HepG2 (cell line): ENCODE data around the gene SNX22. TPM values are rescaled to one million over a fixed set of nuclear protein-coding genes. Genes with fewer than 3 reads are reported as not detected.
A peak's percentile ranks its signal among the peaks of the same experiment; 100 is the strongest.

Experiments
- ATAC-seq: fragments of 200-7000 bp; cut with Tn5 transposase; 3 replicates; pipeline ENCODE4 v1.9.1; 2020; ENCODE audit warnings: mild to moderate bottlenecking, moderate library complexity
- BruUV-seq: library from RNA; stranded (reverse); fragments of 400-500 nt; replicated peaks from 2 replicates; lab custom pipeline; 2021; lab: Mats Ljungman, UMichigan
- CTCF ChIA-PET: fragments of 300-600 bp; formaldehyde crosslinking; extraction: SDS; loops from one replicate; lab custom pipeline; 2021; ENCODE audit warnings: low total read pairs, inconsistent platforms, low intra/inter-chr PET ratio; lab: Yijun Ruan, JAX
- POLR2A ChIA-PET: fragments of 350-600 bp; sonication (Branson Sonifier 250); formaldehyde crosslinking; loops from one replicate; lab custom pipeline; 2020; ENCODE audit warnings: antibody characterized with exemption, inconsistent platforms; lab: Yijun Ruan, JAX
- DNase-seq: peaks from one replicate; pipeline ENCODE4 v3.0.0-alpha.2; 2015; ENCODE audit warnings: low spot score
- FAIRE-seq: peaks from 3 replicates; lab custom pipeline; 2011; peaks lifted over from hg19 to GRCh38; lab: Jason Lieb, UNC
- H2AFZ ChIP-seq: one replicate; pipeline ENCODE4 v1.6.1; 2011; ENCODE audit warnings: low read length, inconsistent platforms
- H3K27ac ChIP-seq: fragments of 300-600 bp; 3 replicates; pipeline ENCODE4 v1.8.0; 2011; ENCODE audit warnings: mixed run types, mild to moderate bottlenecking, mixed read lengths, low read length, inconsistent platforms; ENCODE audit not compliant: insufficient read depth; ENCODE audit errors: extremely low read length
- H3K27me3 ChIP-seq, 2 experiments: fragments of 200-600 bp in 1 of 2; 2 replicates in 1 of 2; 3 replicates in 1 of 2; pipeline versions ENCODE4 v1.6.0 to v1.8.0; 2011; ENCODE audit warnings: low read length in 2 of 2, mild to moderate bottlenecking in 2 of 2, moderate library complexity in 2 of 2, inconsistent platforms in 1 of 2; ENCODE audit not compliant: insufficient read depth in 2 of 2, control insufficient read depth in 1 of 2
- H3K36me3 ChIP-seq, 2 experiments: fragments of 200-600 bp in 1 of 2; replicated peaks in 1 of 2; 2 replicates in 1 of 2; 3 replicates in 1 of 2; pipeline versions ENCODE4 v1.5.1 to v1.8.0; 2011; ENCODE audit warnings: low read length in 2 of 2, inconsistent platforms in 1 of 2; ENCODE audit not compliant: insufficient read depth in 2 of 2, control insufficient read depth in 1 of 2
- H3K4me1 ChIP-seq: 2 replicates; pipeline ENCODE4 v1.5.1; 2012; ENCODE audit warnings: low read length, inconsistent platforms; ENCODE audit not compliant: insufficient read depth
- H3K4me2 ChIP-seq: 2 replicates; pipeline ENCODE4 v1.6.0; 2011; ENCODE audit warnings: low read depth, low read length, inconsistent platforms
- H3K4me3 ChIP-seq, 3 experiments: fragments of 200-600 bp in 1 of 3; sonication (generic), shearing (Covaris generic) in 1 of 3; replicated peaks in 1 of 3; 2 replicates each; pipeline ENCODE4 v1.5.1; 2011 to 2016; ENCODE audit warnings: low read length in 3 of 3, inconsistent platforms in 2 of 3, low read depth in 2 of 3, mild to moderate bottlenecking in 2 of 3, control low read depth in 1 of 3, mixed read lengths in 1 of 3; ENCODE audit not compliant: insufficient read depth in 1 of 3
- H3K79me2 ChIP-seq: one replicate; pipeline ENCODE4 v1.6.1; 2011; ENCODE audit warnings: low read length, inconsistent platforms; ENCODE audit not compliant: insufficient read depth
- H3K9ac ChIP-seq: 2 replicates; pipeline ENCODE4 v1.6.0; 2011; ENCODE audit warnings: mild to moderate bottlenecking, low read depth, low read length, inconsistent platforms; ENCODE audit not compliant: insufficient read depth
- H3K9me3 ChIP-seq: 2 replicates; pipeline ENCODE4 v1.5.1; 2012; ENCODE audit warnings: mild to moderate bottlenecking, low read length
- H4K20me1 ChIP-seq: 2 replicates; pipeline ENCODE4 v1.6.0; 2011; ENCODE audit warnings: inconsistent platforms, mild to moderate bottlenecking, low read length, moderate library complexity; ENCODE audit not compliant: insufficient read depth
- ARHGAP35 ChIP-seq: sonication (generic); formaldehyde crosslinking; IDR thresholded peaks from 2 replicates; pipeline ENCODE4 v1.9.0; 2022; ENCODE audit warnings: mild to moderate bottlenecking, inconsistent platforms, moderate library complexity, missing genetic modification reagents, borderline replicate concordance
- CBX5 ChIP-seq: sonication (generic); formaldehyde crosslinking; IDR thresholded peaks from 2 replicates; pipeline ENCODE4 v1.4.0; 2020; ENCODE audit warnings: missing genetic modification reagents, borderline replicate concordance
- MEF2D ChIP-seq: sonication (generic); formaldehyde crosslinking; IDR thresholded peaks from 2 replicates; pipeline ENCODE4 v1.5.1; 2020; ENCODE audit warnings: mild to moderate bottlenecking, missing genetic modification reagents
- NR2F2 ChIP-seq: IDR thresholded peaks from 2 replicates; pipeline ENCODE4 v1.6.1; 2012; ENCODE audit warnings: low read depth, inconsistent platforms, borderline replicate concordance
- POLR2G ChIP-seq: fragments of 200-400 bp; formaldehyde crosslinking; IDR thresholded peaks from 2 replicates; pipeline ENCODE4 v1.6.1; 2018; ENCODE audit warnings: mild to moderate bottlenecking, low read depth, low read length, moderate library complexity
- RELA ChIP-seq: sonication (generic); formaldehyde crosslinking; IDR thresholded peaks from 2 replicates; pipeline ENCODE4 v1.4.0; 2020; ENCODE audit warnings: missing genetic modification reagents
- TFDP2 ChIP-seq: sonication (generic); formaldehyde crosslinking; IDR thresholded peaks from 2 replicates; pipeline ENCODE4 v1.4.0; 2020; ENCODE audit warnings: missing genetic modification reagents
- ZNF558 ChIP-seq: sonication (generic); formaldehyde crosslinking; IDR thresholded peaks from 2 replicates; pipeline ENCODE4 v1.9.0; 2022; ENCODE audit warnings: mild to moderate bottlenecking, missing genetic modification reagents, borderline replicate concordance
- ZNF629 ChIP-seq: sonication (generic); formaldehyde crosslinking; conservative IDR thresholded peaks from 2 replicates; pipeline ENCODE4 v1.5.0; 2020; ENCODE audit warnings: missing genetic modification reagents
- WGBS: methylation state at CpG from one replicate; pipeline ENCODE4 v1.1.6; 2017; ENCODE audit warnings: low lambda C conversion rate; 5-methylcytosine and 5-hydroxymethylcytosine counted together
- in situ Hi-C: cut with HindIII; loops from 2 replicates; pipeline ENCODE4 v1.10.0; 2017; ENCODE audit warnings: low pct_unique_long_range_greater_than_20kb; ENCODE audit not compliant: extremely low pct_ligation_motif_present
- intact Hi-C: fragments of 100-400 bp; cut with micrococcal nuclease; formaldehyde crosslinking; loops from one replicate; pipeline ENCODE4 v1.10.0; 2022; ENCODE audit not compliant: unreplicated experiment
- polyA plus RNA-seq, 8 experiments: library from polyadenylated mRNA; depleted of rRNA in 3 of 8; stranded (reverse) in 7 of 8; unstranded in 1 of 8; fragments of >200 nt; fragmentation: Illumina TruSeq in 4 of 8; extraction: Trizol in 4 of 8; gene quantifications; 2 replicates each; pipeline versions ENCODE4 v1.2.1 to v1.2.3, GENCODE V29; 2011 to 2016; ENCODE audit warnings: low read depth in 4 of 8, missing spikeins in 1 of 8, mixed read lengths in 1 of 8; ENCODE audit not compliant: insufficient read depth in 1 of 8
- total RNA-seq, 5 experiments: library from RNA; depleted of rRNA; stranded (reverse); fragments of >200 nt; fragmentation: Illumina TruSeq; extraction: Trizol; gene quantifications; 2 replicates each; pipeline ENCODE4 v1.2.3, GENCODE V29; 2016; ENCODE audit warnings: low read depth in 1 of 5

Gene SNX22
- total and polyA plus RNA-seq, 2 of the 13 experiments (the other 11 are each of a cell fraction or from before 2014, with no cell fraction given): 2.3 to 5.5 TPM

GRCh38 chr15:64146041-64146440 lies 5.5 kb upstream of the SNX22 start:
- no peak overlapping the region for H3K9ac ChIP-seq
- H3K4me3 ChIP-seq: no peak overlapping the region
- intact Hi-C loops (no loop called here), in situ Hi-C loops (no loop called here)
- H2AFZ ChIP-seq: no peak overlapping the region
- DNase-seq (no peak), FAIRE-seq (no peak), ATAC-seq (no peak)
- H3K79me2 ChIP-seq: no peaks in the 10 kb centered on the region
- CTCF ChIA-PET: no interaction called here
- no peaks in the 10 kb centered on the region for H4K20me1 ChIP-seq
- 100% methylated on average over 1 of the region's 6 CpGs for WGBS
- TF ChIP-seq RELA (CRISPR knock-in tag) (no peak), ARHGAP35 (CRISPR knock-in tag) (no peak), CBX5 (no peak), POLR2G (peak; percentile 46), NR2F2 (no peak)
- H3K4me2 ChIP-seq: no peak overlapping the region
- no peaks in the 10 kb centered on the region for H3K27me3 ChIP-seq
- peaks cover 14 to 20% of the 10 kb centered on the region in 2 experiments; a peak in 4 of 5 replicates for H3K36me3 ChIP-seq
- H3K9me3 ChIP-seq: no peaks in the 10 kb centered on the region
- POLR2A ChIA-PET: interaction anchor here (2.1 kb wide), 1 partner anchor 53 kb away, joined by 13 read pairs; the partner anchor contains the start of gene CIAO2A
- no TSS peak for BruUV-seq
- peaks cover 70% of the 10 kb centered on the region for H3K4me1 ChIP-seq
- peak overlapping the region; percentile 70 for H3K27ac ChIP-seq

- no peak for FAIRE-seq
These were observed 5.0 kb upstream of the SNX22 start for GRCh38 chr15:64146520-64146884.

More at GRCh38 chr15:64146520-64146884, 5.0 kb upstream of the SNX22 start:
- Histone ChIP-seq H2AFZ (no peak overlapping the region), H3K27ac (peak overlapping the region; percentile 70), H4K20me1 (no peaks in the 10 kb centered on the region), H3K79me2 (no peaks in the 10 kb centered on the region), H3K4me1 (peaks cover 66% of the 10 kb centered on the region), H3K9me3 (no peaks in the 10 kb centered on the region), H3K27me3 (no peaks in the 10 kb centered on the region), H3K4me2 (peak overlapping the region; percentile 66), H3K36me3 (peaks cover 11 to 18% of the 10 kb centered on the region in 2 experiments; a peak in 4 of 5 replicates), H3K9ac (peak overlapping the region; percentile 55), H3K4me3 (peak overlapping the region in 1 of 3 experiments; percentile 20; a peak in 1 of 6 replicates)
- no TSS peak for BruUV-seq
- TF ChIP-seq MEF2D (CRISPR knock-in tag) (no peak), ZNF558 (no peak), TFDP2 (CRISPR knock-in tag) (no peak), ZNF629 (no peak)
- CTCF ChIA-PET: no interaction called here
- in situ Hi-C loops: no loop called here
- POLR2A ChIA-PET: interaction anchor here (1.2 to 3.7 kb wide), 3 partner anchors 17 to 70 kb away, joined by 3 to 17 read pairs (median 13); partner anchors contain the start of genes CIAO2A and PPIB
- no peak for ATAC-seq
- intact Hi-C loops: no loop called here
- no peak for DNase-seq
- 75% methylated on average over 3 of the region's 3 CpGs for WGBS
